Left colon (tissue), 2 donors: ENCODE measurements around the gene SLC12A5. TPM values are rescaled to one million over a fixed set of nuclear protein-coding genes. Genes with fewer than 3 reads are reported as not detected.

Source experiments
- ATAC-seq: fragments of 200-7000 bp; cut with Tn5 transposase; one replicate; pipeline ENCODE4 v1.9.1; 2020; ENCODE audit warnings: mild to moderate bottlenecking, moderate library complexity
- DNase-seq, 2 donors: peaks; one replicate each; pipeline ENCODE4 v3.0.0-alpha.2; 2020
- intact Hi-C, 2 donors: fragments of 100-400 bp; cut with DNase I in 1 of 2; cut with micrococcal nuclease in 1 of 2; formaldehyde crosslinking; loops; one replicate each; pipeline versions ENCODE4 v1.11.2 to v1.14.0; 2022; cut with DNase I, micrococcal nuclease
- total RNA-seq, 2 donors: library from RNA; stranded (reverse); fragmentation: NEBNext Ultra II Directional; extraction: Animal tissue kit (Norgen Biotek cat#: 25700); gene quantifications; one replicate each; pipeline ENCODE4 v1.2.1, GENCODE V29; 2021
- donor health status: DM: no; HTN: no; CAD: no.
- donor health status: DM: yes; HTN: yes; CAD: no.

The SLC12A5 gene
- total RNA-seq, 2 donors from 2014 or later: 1.6 TPM; not detected in 1

- no peak for DNase-seq
- no peak for ATAC-seq
- intact Hi-C loops: no loop called here
These were observed 15.9 kb downstream of the SLC12A5 start for GRCh38 chr20:46044896-46045295.

- DNase-seq: no peak
- no peak for ATAC-seq
- intact Hi-C loops: no loop called here
These were observed 17.7 kb downstream of the SLC12A5 start for GRCh38 chr20:46046588-46047310.

GRCh38 chr20:46047821-46048220, 18.8 kb downstream of the SLC12A5 start:
- no peak for DNase-seq
- no peak for ATAC-seq
- intact Hi-C loops: no loop called here

- intact Hi-C loops: no loop called here
- DNase-seq: no peak
- ATAC-seq: no peak
These were observed 20.2 kb downstream of the SLC12A5 start for GRCh38 chr20:46049190-46049589.

GRCh38 chr20:46049815-46050214, 20.8 kb downstream of the SLC12A5 start:
- intact Hi-C loops: no loop called here
- DNase-seq: no peak

GRCh38 chr20:46050444-46050843, 21.4 kb downstream of the SLC12A5 start:
- ATAC-seq (no peak), DNase-seq (no peak)
- intact Hi-C loops: no loop called here

More at GRCh38 chr20:46049815-46050214, 20.8 kb downstream of the SLC12A5 start:
- no peak for ATAC-seq

GRCh38 chr20:46050885-46051284, 21.9 kb downstream of the SLC12A5 start:
- DNase-seq (no peak), ATAC-seq (no peak)
- intact Hi-C loops: no loop called here

- no peak for DNase-seq
- no peak for ATAC-seq
These were observed 22.7 kb downstream of the SLC12A5 start for GRCh38 chr20:46051556-46052308.

GRCh38 chr20:46053416-46053815, 24.4 kb downstream of the SLC12A5 start:
- ATAC-seq: no peak
- intact Hi-C loops: no loop called here
- no peak for DNase-seq

More at GRCh38 chr20:46051556-46052308, 22.7 kb downstream of the SLC12A5 start:
- intact Hi-C loops: no loop called here

- intact Hi-C loops: no loop called here
- ATAC-seq: no peak
- no peak for DNase-seq
These were observed 25.6 kb downstream of the SLC12A5 start for GRCh38 chr20:46054606-46055005.

- intact Hi-C loops: no loop called here
- no peak for DNase-seq
- ATAC-seq: no peak
These were observed 26.3 kb downstream of the SLC12A5 start for GRCh38 chr20:46055269-46055668.

- no peak for DNase-seq
- ATAC-seq: no peak
- intact Hi-C loops: no loop called here
These were observed 27.2 kb downstream of the SLC12A5 start for GRCh38 chr20:46056027-46056833.

GRCh38 chr20:46056970-46057855, 28.2 kb downstream of the SLC12A5 start:
- no peak for ATAC-seq
- peak in 1 of 2 donors; percentile 35 for DNase-seq
- intact Hi-C loops: no loop called here

GRCh38 chr20:46057856-46058598, 29.0 kb downstream of the SLC12A5 start:
- intact Hi-C loops: no loop called here
- DNase-seq (peak; percentile 28 to 40), ATAC-seq (peak; percentile 17)

- ATAC-seq (peak; percentile 27), DNase-seq (no peak)
- intact Hi-C loops: no loop called here
These were observed 29.7 kb downstream of the SLC12A5 start for GRCh38 chr20:46058599-46059281.

GRCh38 chr20:46060301-46060881, 31.4 kb downstream of the SLC12A5 start:
- ATAC-seq (no peak), DNase-seq (no peak)
- intact Hi-C loops: no loop called here

GRCh38 chr20:46060975-46061374, 32.0 kb downstream of the SLC12A5 start:
- ATAC-seq (no peak), DNase-seq (no peak)
- intact Hi-C loops: no loop called here
